IMR-90 (cell line): ENCODE measurements around the gene LBH. TPM values are rescaled to one million over a fixed set of nuclear protein-coding genes. Genes with fewer than 3 reads are reported as not detected.

Experiments
- ATAC-seq: fragments of 200-7000 bp; cut with Tn5 transposase; 2 replicates; pipeline ENCODE4 v1.9.1; 2020; ENCODE audit warnings: low read depth, mild to moderate bottlenecking, moderate library complexity
- BruUV-seq: library from RNA; stranded (reverse); fragments of 400-500 nt; replicated peaks from 2 replicates; lab custom pipeline; 2021; lab: Mats Ljungman, UMichigan
- CTCF ChIA-PET: fragments of 300-600 bp; formaldehyde crosslinking; extraction: SDS; loops from one replicate; lab custom pipeline; 2021; ENCODE audit warnings: antibody characterized with exemption; lab: Yijun Ruan, JAX
- POLR2A ChIA-PET: fragments of 300-600 bp; sonication (Branson Sonifier 250); formaldehyde crosslinking; loops from one replicate; lab custom pipeline; 2022; ENCODE audit warnings: antibody characterized with exemption; ENCODE audit not compliant: unreplicated experiment; lab: Charles Lee
- DNase-seq: peaks from one replicate; pipeline ENCODE4 v3.0.0; 2013
- H2AFZ ChIP-seq: replicated peaks from 2 replicates; pipeline ENCODE3; 2013; ENCODE audit warnings: low read length, mild to moderate bottlenecking; ENCODE audit not compliant: poor library complexity
- H2AK5ac ChIP-seq: 2 replicates; pipeline ENCODE4 v1.6.1; 2013; ENCODE audit warnings: low read depth, low read length, inconsistent platforms
- H2AK9ac ChIP-seq: replicated peaks from 2 replicates; pipeline ENCODE3; 2013; ENCODE audit warnings: mild to moderate bottlenecking, low read depth, low read length, moderate library complexity; ENCODE audit not compliant: poor library complexity
- H2BK120ac ChIP-seq: 2 replicates; pipeline ENCODE4 v1.6.1; 2013; ENCODE audit warnings: low read depth, low read length, inconsistent platforms
- H2BK15ac ChIP-seq: 3 replicates; pipeline ENCODE4 v1.6.1; 2013; ENCODE audit warnings: low read depth, low read length, inconsistent platforms
- H2BK20ac ChIP-seq: 2 replicates; pipeline ENCODE4 v1.6.1; 2013; ENCODE audit warnings: low read depth, mild to moderate bottlenecking, inconsistent platforms, low read length, moderate library complexity
- H2BK5ac ChIP-seq: 2 replicates; pipeline ENCODE4 v1.6.1; 2013; ENCODE audit warnings: mild to moderate bottlenecking, low read depth, low read length, inconsistent platforms; ENCODE audit not compliant: poor library complexity, severe bottlenecking
- H3K14ac ChIP-seq: replicated peaks from 2 replicates; pipeline ENCODE4 v1.6.1; 2013; ENCODE audit warnings: low read depth, low read length, inconsistent platforms
- H3K18ac ChIP-seq: 2 replicates; pipeline ENCODE4 v1.6.1; 2013; ENCODE audit warnings: low read depth, low read length, control low read depth
- H3K23ac ChIP-seq: 2 replicates; pipeline ENCODE4 v1.6.1; 2013; ENCODE audit warnings: low read depth, low read length, inconsistent platforms
- H3K27ac ChIP-seq: 2 replicates; pipeline ENCODE4 v1.5.1; 2013; ENCODE audit warnings: mild to moderate bottlenecking, control low read depth, low read length; ENCODE audit not compliant: insufficient read depth
- H3K27me3 ChIP-seq: 2 replicates; pipeline ENCODE4 v1.6.1; 2013; ENCODE audit warnings: low read length; ENCODE audit not compliant: control insufficient read depth, insufficient read depth
- H3K36me3 ChIP-seq: 2 replicates; pipeline ENCODE4 v1.6.1; 2013; ENCODE audit warnings: low read length, mixed read lengths; ENCODE audit not compliant: control insufficient read depth, insufficient read depth
- H3K4ac ChIP-seq: 2 replicates; pipeline ENCODE4 v1.6.1; 2013; ENCODE audit warnings: low read depth, low read length, inconsistent platforms
- H3K4me1 ChIP-seq: 2 replicates; pipeline ENCODE4 v1.6.1; 2013; ENCODE audit warnings: low read length, mixed read lengths; ENCODE audit not compliant: control insufficient read depth, insufficient read depth
- H3K4me2 ChIP-seq: 2 replicates; pipeline ENCODE4 v1.6.1; 2013; ENCODE audit warnings: low read depth, mild to moderate bottlenecking, control low read depth, low read length, moderate library complexity
- H3K4me3 ChIP-seq: 2 replicates; pipeline ENCODE4 v1.5.1; 2013; ENCODE audit warnings: low read depth, mild to moderate bottlenecking, control low read depth, low read length, moderate library complexity; ENCODE audit not compliant: insufficient read depth
- H3K56ac ChIP-seq: 2 replicates; pipeline ENCODE4 v1.6.1; 2013; ENCODE audit warnings: low read length, inconsistent platforms; ENCODE audit not compliant: insufficient read depth; ENCODE audit errors: extremely low read depth
- H3K79me1 ChIP-seq, 2 experiments: 2 replicates each; pipeline ENCODE4 v1.6.1; 2013; ENCODE audit warnings: low read length in 2 of 2, inconsistent platforms in 1 of 2, low read depth in 1 of 2
- H3K9ac ChIP-seq: 2 replicates; pipeline ENCODE4 v1.6.1; 2013; ENCODE audit warnings: low read depth, low read length, control low read depth
- H3K9me1 ChIP-seq: 2 replicates; pipeline ENCODE4 v1.6.1; 2013; ENCODE audit warnings: low read length, inconsistent platforms; ENCODE audit not compliant: insufficient read depth
- H3K9me3 ChIP-seq: 2 replicates; pipeline ENCODE4 v1.6.1; 2013; ENCODE audit warnings: low read length; ENCODE audit not compliant: control insufficient read depth, insufficient read depth
- H4K20me1 ChIP-seq: 2 replicates; pipeline ENCODE4 v1.6.1; 2013; ENCODE audit warnings: low read length, inconsistent platforms; ENCODE audit not compliant: insufficient read depth
- H4K5ac ChIP-seq: 2 replicates; pipeline ENCODE4 v1.6.1; 2013; ENCODE audit warnings: mild to moderate bottlenecking, low read depth, low read length, control low read depth
- H4K8ac ChIP-seq, 2 experiments: 2 replicates each; pipeline ENCODE4 v1.6.1; 2013; ENCODE audit warnings: low read depth in 2 of 2, low read length in 2 of 2, control low read depth in 1 of 2, inconsistent platforms in 1 of 2
- H4K91ac ChIP-seq: 2 replicates; pipeline ENCODE4 v1.6.1; 2013; ENCODE audit warnings: low read depth, low read length, inconsistent platforms; ENCODE audit not compliant: insufficient read depth
- BHLHE40 ChIP-seq: fragments of 150-350 bp; IDR thresholded peaks from 2 replicates; pipeline ENCODE4 v1.6.1; 2016; ENCODE audit warnings: mild to moderate bottlenecking, low read depth, low read length
- CEBPB ChIP-seq: IDR thresholded peaks from 2 replicates; pipeline ENCODE4 v1.6.1; 2012; ENCODE audit warnings: low read depth, low read length, improper control_type of control experiment
- MAFK ChIP-seq: IDR thresholded peaks from 2 replicates; pipeline ENCODE4 v1.6.1; 2012; ENCODE audit warnings: low read depth, low read length, improper control_type of control experiment
- MXI1 ChIP-seq: IDR thresholded peaks from 2 replicates; pipeline ENCODE4 v1.6.1; 2012; ENCODE audit warnings: low read depth, mild to moderate bottlenecking, low read length, moderate library complexity, borderline replicate concordance
- POLR2A ChIP-seq: IDR thresholded peaks from 2 replicates; pipeline ENCODE4 v1.6.1; 2012; ENCODE audit warnings: mild to moderate bottlenecking, low read depth, low read length
- RCOR1 ChIP-seq: IDR thresholded peaks from 2 replicates; pipeline ENCODE4 v1.6.1; 2012; ENCODE audit warnings: mild to moderate bottlenecking, low read length, improper control_type of control experiment; ENCODE audit not compliant: insufficient replicate concordance
- RFX5 ChIP-seq: IDR thresholded peaks from 2 replicates; pipeline ENCODE4 v1.8.0; 2012; ENCODE audit warnings: low read depth, mild to moderate bottlenecking, low read length, moderate library complexity
- SMC3 ChIP-seq: fragments of 150-350 bp; IDR thresholded peaks from 2 replicates; pipeline ENCODE4 v1.6.1; 2016; ENCODE audit warnings: low read depth, mild to moderate bottlenecking, antibody characterized with exemption, low read length, moderate library complexity
- WGBS, 2 experiments: methylation state at CpG; one replicate each; pipeline versions ENCODE4 v1.1.5 to v1.1.7; 2013; ENCODE audit warnings: missing lambda C conversion rate in 2 of 2; ENCODE audit not compliant: insufficient read length in 1 of 2; ENCODE audit errors: extremely low coverage in 2 of 2; 5-methylcytosine and 5-hydroxymethylcytosine counted together
- dilution Hi-C: fragments of 300-500 bp; cut with HindIII; formaldehyde crosslinking; loops from one replicate; pipeline ENCODE4 v1.14.3; 2018; ENCODE audit warnings: low sequenced_read_pairs; ENCODE audit not compliant: unreplicated experiment
- in situ Hi-C: fragments of 300-500 bp; cut with MboI; formaldehyde crosslinking; loops from 3 replicates; pipeline ENCODE4 v1.14.3; 2019; ENCODE audit warnings: low sequenced_read_pairs, inconsistent platforms, mixed read lengths
- intact Hi-C: fragments of 100-400 bp; cut with micrococcal nuclease; formaldehyde crosslinking; loops from 2 replicates; pipeline ENCODE4 v1.10.0; 2022
- polyA plus RNA-seq, 3 experiments: library from polyadenylated mRNA; depleted of rRNA; stranded (reverse); fragments of >200 nt; gene quantifications; 2 replicates each; pipeline ENCODE4 v1.2.3, GENCODE V29; 2012; ENCODE audit warnings: low replicate concordance in 1 of 3
- total RNA-seq: library from RNA; depleted of rRNA; stranded (reverse); fragments of >200 nt; gene quantifications from 2 replicates; pipeline ENCODE4 v1.2.3, GENCODE V29; 2012
- TF ChIP-seq, protein P1 (sequence below): fragments of 150-350 bp; IDR thresholded peaks from 2 replicates; pipeline ENCODE4 v1.6.1; 2017; ENCODE audit warnings: mild to moderate bottlenecking, antibody characterized with exemption, low read length, low read depth

The LBH gene
- total and polyA plus RNA-seq, 2 of the 4 experiments (the other 2 are of a cell fraction): 158 to 202 TPM

DNA sequence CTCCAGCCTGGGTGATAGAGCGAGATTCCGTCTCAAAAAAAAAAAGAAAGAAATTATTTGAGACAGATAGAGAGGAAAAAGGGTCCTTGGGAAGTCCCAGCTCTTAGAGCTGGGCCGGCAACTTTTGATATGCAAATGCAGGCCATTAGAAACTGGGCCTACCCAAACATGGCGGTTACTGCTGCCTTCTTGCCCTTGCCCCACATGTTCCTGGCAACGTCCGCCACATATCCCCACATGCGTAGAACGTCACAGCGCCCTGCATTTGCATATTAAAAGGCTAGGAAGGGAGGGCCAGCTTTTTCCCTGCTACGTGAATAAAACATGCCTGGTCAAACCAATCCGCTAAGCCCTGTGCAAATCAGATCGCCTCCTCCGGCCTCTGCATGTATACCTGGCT lies 40.7 kb upstream of the LBH start:
- Histone ChIP-seq H2BK5ac (no peak overlapping the region), H3K56ac (no peak overlapping the region), H3K14ac (no peak overlapping the region), H2BK15ac (no peak overlapping the region), H3K4me3 (no peak overlapping the region), H3K4me1 (peaks cover 9% of the 10 kb centered on the region), H3K23ac (no peak overlapping the region), H2AFZ (no peak overlapping the region), H2BK120ac (no peak overlapping the region), H2AK9ac (no peak overlapping the region), H3K9me1 (peaks cover 4% of the 10 kb centered on the region; the same call in 1 of the 2 replicates), H3K9me3 (no peaks in the 10 kb centered on the region), H3K79me1 (no peaks in the 10 kb centered on the region), H4K8ac (no peak overlapping the region), H4K91ac (no peak overlapping the region), H3K4me2 (no peak overlapping the region), H4K5ac (no peak overlapping the region), H3K36me3 (no peaks in the 10 kb centered on the region), H4K20me1 (no peaks in the 10 kb centered on the region), H3K4ac (no peak overlapping the region), H3K27me3 (peaks cover 4% of the 10 kb centered on the region), H3K18ac (no peak overlapping the region), H2AK5ac (no peak overlapping the region), H3K9ac (no peak overlapping the region), H3K27ac (no peak overlapping the region), H2BK20ac (no peak overlapping the region)
- ChIA-PET CTCF (no interaction called here), POLR2A (no interaction called here)
- in situ Hi-C loops: no loop called here
- ATAC-seq (no peak), DNase-seq (no peak)
- intact Hi-C loops: no loop called here
- BruUV-seq: no TSS peak
- TF ChIP-seq SMC3 (no peak), RCOR1 (no peak), RFX5 (no peak), CEBPB (no peak), BHLHE40 (no peak), MAFK (no peak), MXI1 (no peak), POLR2A (no peak)
- TF ChIP-seq, protein P1, sequence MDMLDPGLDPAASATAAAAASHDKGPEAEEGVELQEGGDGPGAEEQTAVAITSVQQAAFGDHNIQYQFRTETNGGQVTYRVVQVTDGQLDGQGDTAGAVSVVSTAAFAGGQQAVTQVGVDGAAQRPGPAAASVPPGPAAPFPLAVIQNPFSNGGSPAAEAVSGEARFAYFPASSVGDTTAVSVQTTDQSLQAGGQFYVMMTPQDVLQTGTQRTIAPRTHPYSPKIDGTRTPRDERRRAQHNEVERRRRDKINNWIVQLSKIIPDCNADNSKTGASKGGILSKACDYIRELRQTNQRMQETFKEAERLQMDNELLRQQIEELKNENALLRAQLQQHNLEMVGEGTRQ: no peak
- dilution Hi-C loops: no loop called here
- WGBS, 2 experiments: 82% methylated on average over 5 of the region's 13 CpGs; no CpG with 5 or more reads in 1 of the 2 experiments
